ENCODE measurements around the gene HGFAC. TPM values are rescaled to one million over a fixed set of nuclear protein-coding genes. Genes with fewer than 3 reads are reported as not detected.

The HGFAC gene
- total RNA-seq, 4 donors from 2014 or later: 0.52 to 2.3 TPM; not detected in 2

DNA sequence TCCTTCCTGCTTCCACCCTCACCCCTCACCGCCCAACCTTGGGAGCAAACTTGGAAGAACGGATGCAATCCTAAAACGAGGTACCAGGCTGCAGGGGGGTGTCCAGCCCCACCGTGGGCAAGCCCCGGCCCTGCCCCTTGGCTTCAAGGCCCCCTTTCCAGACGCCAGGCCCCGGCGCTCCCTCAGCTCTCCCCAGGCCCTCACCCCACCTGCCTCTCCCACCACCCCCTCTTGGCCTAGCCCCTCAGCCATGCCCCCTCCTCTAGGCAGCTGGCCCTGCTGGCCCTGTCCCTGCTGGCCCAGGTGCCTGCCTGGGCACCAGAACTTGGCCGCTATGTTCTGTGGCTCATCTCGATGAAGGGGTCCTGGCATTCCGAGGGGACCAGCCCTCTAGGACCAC, 56.6 kb downstream of the HGFAC start:
- 76% methylated on average over 9 of the region's 11 CpGs for WGBS
- Histone ChIP-seq H3K9me3 (no peaks in the 10 kb centered on the region), H3K4me1 (peaks cover 13 to 19% (median 19%) of the 10 kb centered on the region in 4 donors), H3K36me3 (peaks cover 10 to 41% (median 25%) of the 10 kb centered on the region in 4 donors), H3K27me3 (peaks cover 0 to 39% (median 2%) of the 10 kb centered on the region in 4 donors), H3K4me3 (no peak overlapping the region), H3K27ac (replicated peaks in 1 of 4) (no peak overlapping the region)
- intact Hi-C loops (cut with DNase I): no loop called here
- no peak for DNase-seq (ENCODE audit: extremely low spot score)
- no peak for TF ChIP-seq CTCF (IDR thresholded peaks at IDR 0.05)
- TF ChIP-seq POLR2AphosphoS5 (IDR thresholded peaks at IDR 0.05): no peak
- TF ChIP-seq EP300 (IDR thresholded peaks at IDR 0.05): no peak
- TF ChIP-seq POLR2A (IDR thresholded peaks at IDR 0.05; ENCODE audit: low read depth): no peak

Other genes with a start within 250 kb of the HGFAC start
- under 1 TPM; 0.06 to 0.83 (median 0.40) TPM for gene MSANTD1, start 192.8 kb upstream of the HGFAC start, total RNA-seq
- 10 to 100 TPM; 16.2 to 23.0 (median 19.2) TPM for gene RGS12, start 148.9 kb upstream of the HGFAC start, total RNA-seq
- 1 to 10 TPM in 3 of 4 donors, under 1 TPM in 1; 0.50 to 1.7 (median 1.4) TPM for gene DOK7, start 21.3 kb downstream of the HGFAC start, total RNA-seq
- 100 to 1,000 TPM in 3 of 4 donors, 10 to 100 TPM in 1; 88.5 to 201 (median 174) TPM for gene LRPAP1, start 90.5 kb downstream of the HGFAC start, total RNA-seq